Measurements from ENCODE around the gene GRIA4.

DNA sequence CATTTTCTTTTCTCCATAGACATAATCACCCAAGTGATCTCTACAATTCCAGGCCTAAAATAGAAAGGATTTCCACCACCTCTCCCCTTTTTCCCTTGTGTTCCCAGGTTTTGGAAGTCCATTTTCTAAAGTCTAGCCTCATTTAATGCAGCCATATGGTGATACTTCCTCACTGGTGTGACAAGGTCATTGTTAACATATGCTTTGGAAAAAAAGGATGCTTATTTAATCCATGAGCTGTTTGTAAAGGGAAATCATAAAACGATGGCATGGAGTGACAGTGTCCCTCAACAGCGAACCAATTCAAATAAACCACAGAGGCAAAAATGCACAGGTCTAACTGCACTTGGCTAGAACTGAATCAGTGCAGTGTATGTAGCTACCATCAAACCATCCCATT, 26.6 kb downstream of the GRIA4 start:
- TF ChIP-seq KLF9 (tag by site-specific recombination; IDR thresholded peaks at IDR 0.05; ENCODE audit: low read depth) (no peak), ZNF10 (tag by site-specific recombination; IDR thresholded peaks at IDR 0.05) (no peak), ZXDB (tag by site-specific recombination; IDR thresholded peaks at IDR 0.05) (no peak), TCF7L2 (IDR thresholded peaks at IDR 0.05; ENCODE audit: borderline replicate concordance, low read depth, low read length) (no peak), ZNF768 (tag by site-specific recombination; IDR thresholded peaks at IDR 0.05) (no peak), ZNF133 (tag by site-specific recombination; IDR thresholded peaks at IDR 0.05) (no peak)
- TF ChIP-seq, protein P1, sequence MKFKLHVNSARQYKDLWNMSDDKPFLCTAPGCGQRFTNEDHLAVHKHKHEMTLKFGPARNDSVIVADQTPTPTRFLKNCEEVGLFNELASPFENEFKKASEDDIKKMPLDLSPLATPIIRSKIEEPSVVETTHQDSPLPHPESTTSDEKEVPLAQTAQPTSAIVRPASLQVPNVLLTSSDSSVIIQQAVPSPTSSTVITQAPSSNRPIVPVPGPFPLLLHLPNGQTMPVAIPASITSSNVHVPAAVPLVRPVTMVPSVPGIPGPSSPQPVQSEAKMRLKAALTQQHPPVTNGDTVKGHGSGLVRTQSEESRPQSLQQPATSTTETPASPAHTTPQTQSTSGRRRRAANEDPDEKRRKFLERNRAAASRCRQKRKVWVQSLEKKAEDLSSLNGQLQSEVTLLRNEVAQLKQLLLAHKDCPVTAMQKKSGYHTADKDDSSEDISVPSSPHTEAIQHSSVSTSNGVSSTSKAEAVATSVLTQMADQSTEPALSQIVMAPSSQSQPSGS (tag by site-specific recombination; IDR thresholded peaks at IDR 0.05; ENCODE audit: low read depth): no peak
- TF ChIP-seq, protein P2, sequence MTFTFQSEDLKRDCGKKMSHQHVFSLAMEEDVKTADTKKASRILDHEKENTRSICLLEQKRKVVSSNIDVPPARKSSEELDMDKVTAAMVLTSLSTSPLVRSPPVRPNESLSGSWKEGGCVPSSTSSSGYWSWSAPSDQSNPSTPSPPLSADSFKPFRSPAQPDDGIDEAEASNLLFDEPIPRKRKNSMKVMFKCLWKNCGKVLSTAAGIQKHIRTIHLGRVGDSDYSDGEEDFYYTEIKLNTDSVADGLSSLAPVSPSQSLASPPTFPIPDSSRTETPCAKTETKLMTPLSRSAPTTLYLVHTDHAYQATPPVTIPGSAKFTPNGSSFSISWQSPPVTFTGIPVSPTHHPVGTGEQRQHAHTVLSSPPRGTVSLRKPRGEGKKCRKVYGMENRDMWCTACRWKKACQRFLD (tag by site-specific recombination; IDR thresholded peaks at IDR 0.05): no peak
- TF ChIP-seq, protein P3, sequence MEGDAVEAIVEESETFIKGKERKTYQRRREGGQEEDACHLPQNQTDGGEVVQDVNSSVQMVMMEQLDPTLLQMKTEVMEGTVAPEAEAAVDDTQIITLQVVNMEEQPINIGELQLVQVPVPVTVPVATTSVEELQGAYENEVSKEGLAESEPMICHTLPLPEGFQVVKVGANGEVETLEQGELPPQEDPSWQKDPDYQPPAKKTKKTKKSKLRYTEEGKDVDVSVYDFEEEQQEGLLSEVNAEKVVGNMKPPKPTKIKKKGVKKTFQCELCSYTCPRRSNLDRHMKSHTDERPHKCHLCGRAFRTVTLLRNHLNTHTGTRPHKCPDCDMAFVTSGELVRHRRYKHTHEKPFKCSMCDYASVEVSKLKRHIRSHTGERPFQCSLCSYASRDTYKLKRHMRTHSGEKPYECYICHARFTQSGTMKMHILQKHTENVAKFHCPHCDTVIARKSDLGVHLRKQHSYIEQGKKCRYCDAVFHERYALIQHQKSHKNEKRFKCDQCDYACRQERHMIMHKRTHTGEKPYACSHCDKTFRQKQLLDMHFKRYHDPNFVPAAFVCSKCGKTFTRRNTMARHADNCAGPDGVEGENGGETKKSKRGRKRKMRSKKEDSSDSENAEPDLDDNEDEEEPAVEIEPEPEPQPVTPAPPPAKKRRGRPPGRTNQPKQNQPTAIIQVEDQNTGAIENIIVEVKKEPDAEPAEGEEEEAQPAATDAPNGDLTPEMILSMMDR (tag by site-specific recombination; IDR thresholded peaks at IDR 0.05): no peak
- TF ChIP-seq, protein P4, sequence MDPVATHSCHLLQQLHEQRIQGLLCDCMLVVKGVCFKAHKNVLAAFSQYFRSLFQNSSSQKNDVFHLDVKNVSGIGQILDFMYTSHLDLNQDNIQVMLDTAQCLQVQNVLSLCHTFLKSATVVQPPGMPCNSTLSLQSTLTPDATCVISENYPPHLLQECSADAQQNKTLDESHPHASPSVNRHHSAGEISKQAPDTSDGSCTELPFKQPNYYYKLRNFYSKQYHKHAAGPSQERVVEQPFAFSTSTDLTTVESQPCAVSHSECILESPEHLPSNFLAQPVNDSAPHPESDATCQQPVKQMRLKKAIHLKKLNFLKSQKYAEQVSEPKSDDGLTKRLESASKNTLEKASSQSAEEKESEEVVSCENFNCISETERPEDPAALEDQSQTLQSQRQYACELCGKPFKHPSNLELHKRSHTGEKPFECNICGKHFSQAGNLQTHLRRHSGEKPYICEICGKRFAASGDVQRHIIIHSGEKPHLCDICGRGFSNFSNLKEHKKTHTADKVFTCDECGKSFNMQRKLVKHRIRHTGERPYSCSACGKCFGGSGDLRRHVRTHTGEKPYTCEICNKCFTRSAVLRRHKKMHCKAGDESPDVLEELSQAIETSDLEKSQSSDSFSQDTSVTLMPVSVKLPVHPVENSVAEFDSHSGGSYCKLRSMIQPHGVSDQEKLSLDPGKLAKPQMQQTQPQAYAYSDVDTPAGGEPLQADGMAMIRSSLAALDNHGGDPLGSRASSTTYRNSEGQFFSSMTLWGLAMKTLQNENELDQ (tag by site-specific recombination; IDR thresholded peaks at IDR 0.05; ENCODE audit: low read depth): no peak
- TF ChIP-seq, protein P5, sequence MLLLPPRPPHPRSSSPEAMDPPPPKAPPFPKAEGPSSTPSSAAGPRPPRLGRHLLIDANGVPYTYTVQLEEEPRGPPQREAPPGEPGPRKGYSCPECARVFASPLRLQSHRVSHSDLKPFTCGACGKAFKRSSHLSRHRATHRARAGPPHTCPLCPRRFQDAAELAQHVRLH (tag by site-specific recombination; IDR thresholded peaks at IDR 0.05): no peak

All from HEK293 (cell line).